ENCODE data around the gene LTO1. TPM values are rescaled to one million over a fixed set of nuclear protein-coding genes. Genes with fewer than 3 reads are reported as not detected.

The LTO1 gene
- total and polyA plus RNA-seq, 2 of the 13 experiments (the other 11 are each of a cell fraction or from before 2014, with no cell fraction given) = 11.8 to 15.0 TPM

GRCh38 chr11:69657911-69658625 lies 17.1 kb downstream of the LTO1 start (continued):
- TF ChIP-seq IKZF5 (CRISPR knock-in tag; IDR thresholded peaks at IDR 0.05) (peak; percentile 94), ARID5B (CRISPR knock-in tag; IDR thresholded peaks at IDR 0.05) (peak; percentile 94), ZFP62 (CRISPR knock-in tag; IDR thresholded peaks at IDR 0.05) (no peak), JUN (CRISPR knock-in tag; IDR thresholded peaks at IDR 0.05) (peak; percentile 71), ZNF567 (CRISPR knock-in tag; IDR thresholded peaks at IDR 0.05; ENCODE audit: borderline replicate concordance) (no peak), DNMT1 (CRISPR knock-in tag; IDR thresholded peaks at IDR 0.05) (0 out of 2 replicates have a peak, but pooled peaks have one; percentile 29), ZNF292 (CRISPR knock-in tag; IDR thresholded peaks at IDR 0.05; ENCODE audit: borderline replicate concordance, low read depth) (peak; percentile 97), ZSCAN31 (CRISPR knock-in tag; IDR thresholded peaks at IDR 0.05; ENCODE audit: low read depth) (peak; percentile 76; the same call in 1 of the 2 replicates), TEAD2 (CRISPR knock-in tag; IDR thresholded peaks at IDR 0.05) (no peak), FOXM1 (CRISPR knock-in tag; IDR thresholded peaks at IDR 0.05) (no peak), PHF21A (CRISPR knock-in tag; IDR thresholded peaks at IDR 0.05) (peak; percentile 98), CREB3 (CRISPR knock-in tag; IDR thresholded peaks at IDR 0.05) (peak; percentile 55; the same call in 1 of the 2 replicates), ZNF7 (CRISPR knock-in tag; IDR thresholded peaks at IDR 0.05) (no peak; the same call in 1 of the 2 replicates), ZNF101 (CRISPR knock-in tag; IDR thresholded peaks at IDR 0.05; ENCODE audit: borderline replicate concordance, low read depth) (no peak; the same call in 1 of the 2 replicates), ZNF282 (IDR thresholded peaks at IDR 0.05; ENCODE audit: partially characterized antibody) (no peak), MTF2 (CRISPR knock-in tag; IDR thresholded peaks at IDR 0.05; ENCODE audit: borderline replicate concordance) (no peak), ZNF276 (CRISPR knock-in tag; IDR thresholded peaks at IDR 0.05; ENCODE audit: low read depth) (peak; percentile 96; the same call in 1 of the 2 replicates), NR3C1 (CRISPR knock-in tag; IDR thresholded peaks at IDR 0.05) (no peak), TMF1 (CRISPR knock-in tag; IDR thresholded peaks at IDR 0.05; ENCODE audit: low read depth) (0 out of 2 replicates have a peak, but pooled peaks have one; percentile 24), ZNF546 (CRISPR knock-in tag; conservative IDR thresholded peaks at IDR 0.05) (peak; percentile 77; the same call in 1 of the 2 replicates), PRPF4 (IDR thresholded peaks at IDR 0.05; ENCODE audit: low read depth, low read length, poor library complexity, severe bottlenecking) (no peak), BCL6 (CRISPR knock-in tag; IDR thresholded peaks at IDR 0.05) (peak; percentile 95), MZF1 (CRISPR knock-in tag; IDR thresholded peaks at IDR 0.05; ENCODE audit: borderline replicate concordance) (no peak)

Data from HepG2 (cell line).